GM18505 (cell line): Measurements from ENCODE around the gene ARHGAP27.

Experiments used
- ATAC-seq: cut with Tn5 transposase; IDR thresholded peaks from one replicate; pipeline ENCODE4 v1.9.1; 2021; ENCODE audit not compliant: unreplicated experiment
- POLR2A ChIP-seq: IDR thresholded peaks from 4 replicates; pipeline ENCODE4 v1.6.1; 2011; ENCODE audit warnings: borderline replicate concordance; ENCODE audit not compliant: insufficient read depth, insufficient read length; ENCODE audit errors: extremely low read depth

Gene ARHGAP27

DNA sequence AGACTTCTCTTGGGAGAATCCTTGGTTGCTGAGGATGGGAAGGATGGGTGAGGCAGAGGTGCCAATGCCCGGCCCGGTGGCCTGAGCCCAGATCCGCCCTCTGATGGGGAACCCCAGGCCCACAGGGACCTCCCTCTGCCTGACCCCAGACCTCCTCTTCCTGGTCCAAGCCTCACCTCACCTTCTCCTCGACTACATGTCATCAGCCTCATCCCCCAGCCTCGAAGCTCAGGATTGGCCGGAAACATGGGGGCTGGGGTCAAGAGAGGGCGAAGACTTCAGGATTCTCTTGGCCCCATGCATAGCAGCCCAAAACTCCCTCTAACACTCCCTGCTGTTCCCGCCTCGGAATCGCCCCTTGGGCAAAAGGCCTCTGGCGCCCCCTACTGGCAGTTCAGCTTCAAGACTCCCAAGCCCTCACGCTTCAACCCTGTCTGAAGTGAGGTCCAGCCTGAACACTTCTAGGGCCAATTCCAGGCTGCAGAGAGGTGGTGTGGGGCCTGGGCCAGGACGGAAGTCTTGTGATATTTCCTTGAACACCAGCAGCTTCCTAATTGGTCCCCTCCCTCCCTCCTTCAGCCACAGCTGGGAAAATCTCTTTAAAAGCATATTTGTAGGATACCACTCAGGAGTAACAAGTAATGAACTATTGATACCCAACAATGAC lies 47.2 kb downstream of the ARHGAP27 start:
- no peak for TF ChIP-seq POLR2A
- ATAC-seq: no peak

DNA sequence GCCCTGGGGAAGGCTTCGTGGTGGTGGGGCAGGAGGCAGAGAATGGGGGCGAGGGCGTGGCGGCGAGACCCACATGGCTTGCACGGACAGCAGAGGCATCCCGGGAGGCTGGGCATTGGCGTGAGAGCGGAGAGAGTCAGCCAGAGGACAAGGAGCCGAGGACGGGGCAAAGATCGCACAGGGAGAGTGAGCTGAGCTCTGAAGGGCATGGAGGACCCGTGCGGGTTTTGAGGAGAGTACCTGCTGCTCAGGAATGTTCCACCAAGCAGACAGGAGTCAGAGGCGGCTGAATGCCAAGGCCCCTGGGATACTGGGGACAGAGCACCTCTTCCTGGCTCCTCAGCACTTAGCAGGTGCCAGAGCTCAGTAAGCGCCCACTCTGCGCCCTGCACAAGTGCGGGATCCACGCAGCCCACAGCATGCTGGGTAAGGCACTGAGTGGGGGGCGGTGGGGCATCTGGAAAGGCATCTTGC lies 47.8 kb downstream of the ARHGAP27 start:
- no peak for ATAC-seq

DNA sequence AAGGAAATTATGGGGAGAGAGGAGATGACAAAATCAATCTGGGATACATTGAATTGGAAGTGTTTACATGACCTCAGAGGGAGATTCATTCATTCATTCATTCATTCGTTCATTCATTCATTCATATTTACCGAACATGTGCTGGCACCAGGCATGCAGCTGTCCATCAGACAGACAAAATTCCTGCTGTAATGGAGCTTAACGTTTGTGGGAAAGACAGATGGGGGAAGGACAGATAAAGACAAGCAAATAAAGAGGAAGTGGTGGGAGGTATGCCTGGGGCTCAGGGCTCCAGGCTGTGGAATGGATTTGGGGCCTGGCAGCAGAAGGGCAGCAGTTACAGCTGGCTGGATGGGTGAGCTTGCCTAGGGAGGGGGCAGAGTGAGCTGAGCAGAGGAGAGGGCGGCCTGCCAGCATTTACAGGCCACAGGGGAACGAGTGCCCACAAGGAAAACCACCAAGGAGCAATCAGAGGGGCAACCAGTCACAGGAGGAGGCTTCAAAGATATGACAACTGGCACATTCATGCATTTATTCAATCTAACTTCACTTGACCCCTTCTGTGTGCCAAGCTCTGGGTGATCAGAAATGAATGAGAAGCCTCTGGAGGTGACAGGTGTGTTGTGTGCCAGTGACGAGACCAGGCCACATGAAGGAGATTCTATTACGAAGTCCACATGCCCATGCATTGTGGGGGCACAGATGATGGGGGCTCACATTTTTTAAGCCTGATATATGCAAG lies 48.5 kb downstream of the ARHGAP27 start:
- no peak for ATAC-seq
- TF ChIP-seq POLR2A: no peak

More for the DNA sequence above, 47.8 kb downstream of the ARHGAP27 start:
- TF ChIP-seq POLR2A: no peak

DNA sequence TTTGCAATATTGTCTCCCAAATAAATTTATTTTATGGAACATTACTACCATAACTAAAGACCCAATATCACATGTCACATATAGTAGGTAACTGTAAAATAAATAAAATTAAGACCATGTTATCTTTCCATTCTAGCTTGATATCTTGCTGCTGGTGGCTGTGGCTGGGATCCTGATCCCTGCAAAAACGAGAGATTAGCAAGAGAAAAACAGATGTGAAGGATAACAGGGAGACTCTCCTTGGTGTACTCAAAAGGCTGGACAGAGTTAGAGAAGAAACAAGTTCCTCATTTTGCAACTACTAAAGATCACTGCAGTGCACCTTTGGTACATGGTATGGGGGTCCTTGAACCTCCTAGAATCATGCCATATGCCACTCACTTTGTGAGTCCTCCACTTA lies 49.7 kb downstream of the ARHGAP27 start:
- no peak for ATAC-seq
- no peak for TF ChIP-seq POLR2A

DNA sequence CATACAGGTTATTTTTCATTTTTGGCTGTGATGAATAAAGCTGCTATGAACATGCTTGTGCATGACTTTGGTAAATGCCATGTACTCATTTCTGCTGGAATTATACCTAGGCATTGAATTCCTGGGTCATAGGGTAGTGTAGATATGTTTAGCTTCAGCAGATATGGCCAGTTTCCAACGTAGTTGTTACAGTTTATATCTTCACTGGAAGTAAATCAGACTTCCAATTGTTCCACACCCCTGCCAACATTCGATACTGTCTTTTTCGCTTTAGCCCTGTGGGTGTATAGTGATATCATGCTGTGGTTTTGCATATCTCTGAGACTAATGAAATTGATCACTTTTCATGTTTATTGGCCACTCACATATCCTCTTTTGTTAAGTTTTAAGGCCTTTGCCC lies 50.4 kb downstream of the ARHGAP27 start:
- ATAC-seq: no peak
- TF ChIP-seq POLR2A: no peak

DNA sequence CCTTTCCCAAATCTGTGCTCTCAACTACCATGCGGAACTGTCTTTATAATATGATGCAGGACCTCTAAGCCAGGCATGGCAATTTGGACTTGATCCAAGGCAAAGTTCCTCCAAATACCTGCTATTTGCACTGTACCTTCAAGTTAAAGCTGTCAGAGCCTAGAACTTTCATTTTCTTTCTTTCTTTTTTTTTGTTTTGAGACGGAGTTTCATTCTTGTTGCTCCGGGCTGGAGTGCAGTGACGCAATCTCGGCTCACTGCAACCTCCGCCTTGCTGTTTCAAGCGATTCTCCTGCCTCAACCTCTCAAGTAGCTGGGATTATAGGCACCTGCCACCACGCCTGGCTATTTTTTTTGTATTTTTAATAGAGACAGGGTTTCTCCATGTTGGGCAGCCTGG lies 51.7 kb downstream of the ARHGAP27 start:
- no peak for ATAC-seq
- TF ChIP-seq POLR2A: no peak

DNA sequence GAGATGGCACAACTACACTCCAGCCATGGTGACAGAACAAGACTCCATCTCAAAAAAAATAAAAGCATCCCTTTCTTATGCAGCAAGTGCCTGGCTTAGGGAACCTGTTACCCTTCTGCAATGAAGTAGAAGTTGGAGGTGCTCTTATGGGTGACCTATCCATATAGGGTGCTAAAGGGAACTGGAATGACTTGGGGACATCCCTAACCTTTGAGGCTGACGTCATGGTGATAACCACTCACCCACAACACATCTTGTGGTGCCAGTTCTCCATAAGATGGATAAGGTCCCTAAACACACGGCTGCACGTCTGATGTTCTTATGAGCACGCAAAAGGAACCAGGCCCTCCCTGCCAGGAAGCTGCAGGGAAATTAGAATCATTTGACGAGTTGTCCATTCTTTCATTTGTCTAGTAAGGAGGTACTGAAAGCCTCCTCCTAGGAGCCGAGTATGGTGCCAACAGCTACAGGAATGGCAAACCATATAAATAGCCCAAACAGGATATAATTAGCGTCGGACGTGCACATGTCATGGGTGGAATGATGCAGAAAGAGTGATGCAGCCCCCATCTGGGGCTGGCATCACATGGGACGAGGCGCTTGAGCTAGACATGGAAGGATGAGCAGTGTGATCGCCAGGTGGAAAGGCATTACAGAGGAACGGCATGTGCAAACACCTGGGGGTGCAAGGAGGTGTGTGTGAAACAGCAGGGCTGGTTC lies 52.5 kb downstream of the ARHGAP27 start:
- TF ChIP-seq POLR2A: no peak
- ATAC-seq: no peak

DNA sequence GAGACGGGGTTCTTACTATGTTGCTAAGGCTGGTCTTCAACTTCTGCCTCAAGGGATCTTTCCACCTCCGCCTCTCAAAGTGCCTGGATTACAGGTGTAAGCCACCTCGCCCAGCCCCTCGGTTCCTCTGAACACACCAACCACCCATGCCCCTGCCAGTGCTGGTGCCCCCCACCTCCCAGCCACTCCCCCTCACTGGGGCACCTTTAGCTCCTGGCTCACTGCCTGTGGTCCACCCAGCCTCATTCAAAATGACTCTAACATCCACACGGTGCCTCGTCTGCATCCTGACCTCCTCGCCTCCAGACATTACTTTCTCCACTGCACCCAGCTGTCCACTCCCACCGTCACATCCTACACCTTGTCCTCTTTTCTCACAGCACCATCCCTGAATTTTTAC lies 55.3 kb downstream of the ARHGAP27 start:
- ATAC-seq: no peak

DNA sequence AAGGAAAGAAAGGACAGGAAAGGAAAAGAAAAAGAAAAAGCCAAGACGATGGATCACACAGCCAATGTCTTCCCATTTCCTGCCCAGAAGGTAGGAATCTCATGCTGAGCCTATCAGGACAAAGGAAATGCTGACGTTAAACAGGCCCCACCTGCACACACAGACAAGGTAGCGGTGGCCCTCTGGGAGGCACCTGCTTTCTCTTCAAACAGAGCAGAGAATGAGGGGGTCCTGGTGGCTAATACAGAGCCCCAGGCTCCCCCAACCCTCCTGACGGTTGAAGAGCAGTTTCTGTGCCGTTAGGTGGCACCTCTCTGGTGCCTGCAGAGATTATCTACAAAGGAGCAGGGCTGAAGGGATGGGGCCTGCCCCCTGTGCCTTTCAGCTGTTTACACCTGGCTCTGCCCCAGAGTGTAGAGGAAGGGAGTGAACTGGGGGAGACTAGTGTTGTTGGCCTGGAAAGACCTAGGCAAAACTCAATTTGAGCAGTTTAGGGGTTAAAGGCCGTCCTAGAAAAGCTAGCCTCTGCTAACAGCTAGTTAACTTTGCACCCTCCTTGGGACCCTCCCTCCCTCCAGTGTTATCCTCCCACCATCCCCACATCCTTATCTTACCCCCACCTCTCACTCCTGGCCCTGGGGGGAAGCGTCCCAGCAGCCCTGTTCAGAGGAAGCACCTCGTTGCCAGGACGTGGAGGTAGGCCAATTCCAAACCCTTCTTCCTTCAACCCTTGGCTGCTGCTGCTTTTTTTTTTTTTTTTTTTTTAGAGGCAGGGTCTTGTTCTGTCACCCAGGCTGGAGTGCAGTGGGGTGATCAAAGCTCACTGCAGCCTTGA lies 56.3 kb downstream of the ARHGAP27 start:
- no peak for TF ChIP-seq POLR2A
- no peak for ATAC-seq

More for the DNA sequence above, 55.3 kb downstream of the ARHGAP27 start:
- no peak for TF ChIP-seq POLR2A

DNA sequence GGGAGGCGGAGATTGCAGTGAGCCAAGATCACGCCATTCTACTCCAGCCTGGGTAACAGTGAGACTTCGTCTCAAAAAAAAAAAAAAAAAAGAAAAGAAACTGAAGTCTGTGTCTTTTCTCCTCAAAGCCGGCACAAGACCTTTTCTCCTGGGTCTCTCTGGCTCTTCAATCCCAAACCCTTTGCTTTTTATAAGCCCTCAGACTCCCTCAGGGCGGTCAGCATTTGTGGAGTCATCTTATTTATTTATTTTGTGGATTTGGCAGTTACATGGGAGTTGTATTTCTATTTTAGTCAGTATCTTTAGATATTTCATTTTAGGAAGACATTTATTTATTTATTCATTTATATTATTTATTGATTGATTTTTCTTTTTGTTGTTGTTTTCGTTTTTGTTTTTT lies 58.2 kb downstream of the ARHGAP27 start:
- no peak for TF ChIP-seq POLR2A
- no peak for ATAC-seq

DNA sequence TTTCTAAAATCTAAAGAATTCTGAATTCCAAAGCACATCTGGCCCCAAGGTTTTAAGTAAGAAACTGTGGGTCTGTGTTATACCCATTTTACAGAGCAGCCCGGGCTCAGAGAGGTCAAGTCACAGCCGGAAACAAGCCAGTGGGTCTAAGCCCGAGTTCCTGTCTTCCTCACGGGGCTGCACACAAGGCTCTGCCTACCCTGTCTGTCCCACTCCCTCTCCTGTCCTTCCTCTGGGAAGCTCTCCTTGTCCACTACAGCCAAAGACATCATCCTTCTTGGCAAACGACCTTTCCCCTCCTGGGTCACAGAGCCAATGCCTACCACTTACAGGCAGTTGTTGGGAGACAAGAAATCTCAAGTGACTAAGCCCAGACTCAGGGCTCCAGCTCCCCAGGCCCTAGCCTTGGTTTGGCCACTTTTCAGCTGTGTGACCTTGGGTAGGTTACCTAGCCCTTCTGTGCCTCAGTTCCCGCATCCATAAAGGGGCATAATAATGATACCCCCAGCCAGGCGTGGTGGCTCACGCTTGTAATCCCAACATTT lies 60.3 kb downstream of the ARHGAP27 start:
- no peak for ATAC-seq
- no peak for TF ChIP-seq POLR2A

DNA sequence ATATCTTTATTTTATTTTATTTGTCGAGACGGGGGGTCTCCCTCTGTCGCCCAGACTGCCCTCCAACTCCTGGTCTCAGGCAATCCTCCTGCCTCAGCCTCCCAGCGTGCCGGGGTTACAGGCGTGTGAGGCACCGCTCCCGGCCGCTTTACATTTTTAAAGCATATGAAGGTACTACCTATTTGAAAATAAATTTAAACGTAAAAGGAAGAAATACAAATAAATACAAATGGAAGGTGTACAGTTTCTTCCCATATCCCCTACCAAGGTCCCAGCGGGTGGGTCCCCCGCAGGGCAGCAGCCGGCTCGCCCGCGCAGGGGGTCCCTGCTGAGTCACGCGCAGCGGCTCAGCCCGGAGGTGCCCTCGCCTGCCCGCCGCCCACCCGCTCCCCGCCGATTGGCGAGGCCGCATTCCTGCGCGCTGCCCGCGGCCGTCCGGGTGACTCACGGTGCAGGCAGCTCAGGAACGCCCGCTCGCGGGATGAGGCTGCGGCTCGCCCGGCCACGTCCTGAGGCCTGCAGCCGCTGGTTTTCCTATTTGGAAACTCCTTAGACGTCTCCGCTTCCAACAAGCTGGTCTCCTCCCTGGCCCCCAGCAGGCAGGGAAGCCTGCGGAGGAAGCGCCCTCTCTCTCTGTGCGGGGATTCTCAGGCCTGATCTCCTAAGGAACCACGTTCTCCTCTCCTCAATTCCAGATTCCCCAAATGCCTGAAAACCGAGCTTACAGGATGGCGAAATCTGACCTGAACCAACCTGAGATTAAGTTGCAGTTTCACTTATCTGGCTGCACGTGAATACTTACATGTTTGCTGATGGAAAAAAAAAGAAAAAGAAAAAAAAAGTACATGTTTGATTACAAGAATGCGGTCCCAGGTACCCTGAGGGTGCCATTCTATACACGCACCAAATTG lies 61.0 kb downstream of the ARHGAP27 start:
- ATAC-seq: no peak

More for the DNA sequence above, 61.0 kb downstream of the ARHGAP27 start:
- no peak for TF ChIP-seq POLR2A
